H1 (cell line): Measurements from ENCODE around the gene IFT74. TPM values are rescaled to one million over a fixed set of nuclear protein-coding genes. Genes with fewer than 3 reads are reported as not detected.

Experiments used
- ATF2 ChIP-seq: IDR thresholded peaks from 2 replicates; pipeline ENCODE4 v1.6.1; 2012; ENCODE audit warnings: low read length, inconsistent platforms
- BRCA1 ChIP-seq: IDR thresholded peaks from 2 replicates; pipeline ENCODE4 v1.6.1; 2012; ENCODE audit warnings: low read depth, low read length, improper control_type of control experiment
- CBX5 ChIP-seq: fragments of 300-800, 300-1000 bp; sonication (generic); IDR thresholded peaks from 2 replicates; pipeline ENCODE4 v1.7.1; 2016; ENCODE audit warnings: antibody characterized with exemption, low read length, low read depth
- CEBPB ChIP-seq: IDR thresholded peaks from 2 replicates; pipeline ENCODE4 v1.6.1; 2012; ENCODE audit warnings: low read depth, low read length
- CHD1 ChIP-seq: IDR thresholded peaks from 2 replicates; pipeline ENCODE4 v1.6.1; 2012; ENCODE audit warnings: low read depth, low read length, improper control_type of control experiment
- CTBP2 ChIP-seq: IDR thresholded peaks from 2 replicates; pipeline ENCODE4 v1.7.0; 2011; ENCODE audit warnings: borderline replicate concordance, mild to moderate bottlenecking, moderate library complexity, mixed read lengths, low read length; ENCODE audit not compliant: insufficient read depth, insufficient read length
- EGR1 ChIP-seq: IDR thresholded peaks from 2 replicates; pipeline ENCODE4 v1.6.1; 2011; ENCODE audit warnings: low read depth, low read length, borderline replicate concordance
- EZH2 ChIP-seq: fragments of 200-600 bp; sonication (generic); IDR thresholded peaks from 2 replicates; pipeline ENCODE4 v1.7.1; 2012; ENCODE audit warnings: low read depth, mild to moderate bottlenecking, moderate library complexity, low read length, inconsistent platforms; ENCODE audit not compliant: severe bottlenecking
- HDAC2 ChIP-seq, 2 experiments: fragments of 300-600 bp in 1 of 2; sonication (generic) in 1 of 2; IDR thresholded peaks; 2 replicates each; pipeline ENCODE4 v1.6.1; 2011 to 2012; ENCODE audit warnings: low read depth in 2 of 2, low read length in 2 of 2, mild to moderate bottlenecking in 2 of 2, moderate library complexity in 2 of 2, borderline replicate concordance in 1 of 2, inconsistent platforms in 1 of 2
- HDAC6 ChIP-seq: IDR thresholded peaks from one replicate; pipeline ENCODE4 v1.7.1; 2012; ENCODE audit warnings: low read depth, mild to moderate bottlenecking, inconsistent platforms, low read length, moderate library complexity
- JUN ChIP-seq: IDR thresholded peaks from 2 replicates; pipeline ENCODE4 v1.6.1; 2011; ENCODE audit warnings: low read depth, mild to moderate bottlenecking, improper control_type of control experiment, low read length
- KDM1A ChIP-seq: fragments of 200-600, 300-600 bp; sonication (generic); IDR thresholded peaks from 2 replicates; pipeline ENCODE4 v1.7.1; 2016; ENCODE audit warnings: mild to moderate bottlenecking, low read length, borderline replicate concordance
- KDM5A ChIP-seq: fragments of 200-600 bp; IDR thresholded peaks from 2 replicates; pipeline ENCODE4 v1.7.1; 2012; ENCODE audit warnings: mild to moderate bottlenecking, low read length, inconsistent platforms, mixed read lengths
- MAFK ChIP-seq: IDR thresholded peaks from 2 replicates; pipeline ENCODE4 v1.6.1; 2012; ENCODE audit warnings: low read depth, mild to moderate bottlenecking, improper control_type of control experiment, low read length
- NANOG ChIP-seq: IDR thresholded peaks from 2 replicates; pipeline ENCODE4 v1.6.1; 2011; ENCODE audit warnings: low read length, low read depth, mild to moderate bottlenecking, inconsistent platforms; ENCODE audit not compliant: insufficient read depth, poor library complexity, severe bottlenecking
- NRF1 ChIP-seq: IDR thresholded peaks from 2 replicates; pipeline ENCODE4 v1.6.1; 2011; ENCODE audit warnings: mild to moderate bottlenecking, low read depth, low read length, improper control_type of control experiment
- POLR2A ChIP-seq, 2 experiments: IDR thresholded peaks; 1 replicate in 1 of 2; 2 replicates in 1 of 2; pipeline ENCODE4 v1.6.1; 2011; ENCODE audit warnings: low read depth in 2 of 2, low read length in 2 of 2, mild to moderate bottlenecking in 2 of 2; ENCODE audit errors: control extremely low read depth in 1 of 2
- RFX5 ChIP-seq: IDR thresholded peaks from 2 replicates; pipeline ENCODE4 v1.6.1; 2011; ENCODE audit warnings: low read depth, low read length, improper control_type of control experiment, borderline replicate concordance
- RNF2 ChIP-seq: fragments of 200-900, 300-1000 bp; sonication (generic); IDR thresholded peaks from 2 replicates; pipeline ENCODE4 v1.7.1; 2016; ENCODE audit warnings: borderline replicate concordance, low read depth, mild to moderate bottlenecking, antibody characterized with exemption, low read length; ENCODE audit not compliant: poor library complexity, severe bottlenecking; ENCODE audit errors: missing control alignments
- SP1 ChIP-seq: IDR thresholded peaks from 2 replicates; pipeline ENCODE4 v1.6.1; 2011; ENCODE audit warnings: low read depth, low read length
- SUZ12 ChIP-seq: fragments of 200-600 bp; sonication (generic); IDR thresholded peaks from 2 replicates; pipeline ENCODE4 v1.6.1; 2012; ENCODE audit warnings: mild to moderate bottlenecking, inconsistent platforms, low read length, moderate library complexity, mixed read lengths
- TAF7 ChIP-seq: optimal IDR thresholded peaks from 2 replicates; pipeline ENCODE3; 2011; ENCODE audit warnings: low read depth, mild to moderate bottlenecking, inconsistent platforms, low read length, moderate library complexity, borderline replicate concordance
- polyA plus RNA-seq, 7 experiments: library from polyadenylated mRNA; depleted of rRNA in 3 of 7; stranded (reverse) in 5 of 7; unstranded in 2 of 7; fragments of >200 nt in 5 of 7; fragments of 200-250 nt in 2 of 7; gene quantifications; 1 replicate in 5 of 7; 2 replicates in 1 of 7; 4 replicates in 1 of 7; pipeline versions ENCODE4 v1.2.1 to v1.2.3, GENCODE V29; 2011 to 2013; ENCODE audit warnings: missing spikeins in 2 of 7, mixed read lengths in 2 of 7
- total RNA-seq: library from RNA; stranded (reverse); fragmentation: NEBNext Ultra II Directional; extraction: Animal tissue kit (Norgen Biotek cat#: 25700); gene quantifications from 2 replicates; pipeline ENCODE4 v1.2.1, GENCODE V29; 2021
- TF ChIP-seq, protein P1 (sequence below): IDR thresholded peaks from 2 replicates; pipeline ENCODE4 v1.6.1; 2012; ENCODE audit warnings: inconsistent platforms

Gene IFT74
- total and polyA plus RNA-seq, 2 of the 8 experiments (the other 6 are each of a cell fraction or from before 2014, with no cell fraction given): 4.4 to 17.8 TPM

DNA sequence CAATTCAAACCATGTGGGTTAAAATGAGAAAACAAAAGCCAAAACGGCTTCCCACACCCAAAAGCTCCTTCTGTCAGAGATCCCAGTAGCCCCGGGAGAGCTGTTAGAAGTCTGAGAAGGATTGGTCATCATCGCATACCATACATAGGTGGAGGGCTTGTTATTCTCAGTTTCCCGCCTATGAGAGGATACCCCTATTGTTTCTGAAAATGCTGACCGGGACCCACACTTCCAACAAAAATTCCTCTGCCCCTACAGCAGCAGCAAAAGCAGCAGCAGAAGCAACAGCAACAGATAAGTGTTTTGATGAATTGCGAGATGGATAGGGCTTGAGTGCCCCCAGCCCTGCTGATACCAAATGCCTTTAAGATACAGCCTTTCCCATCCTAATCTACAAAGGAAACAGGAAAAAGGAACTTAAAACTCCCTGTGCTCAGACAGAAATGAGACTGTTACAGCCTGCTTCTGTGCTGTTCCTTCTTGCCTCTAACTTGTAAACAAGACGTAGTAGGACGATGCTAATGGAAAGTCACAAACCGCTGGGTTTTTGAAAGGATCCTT is 152.8 kb downstream of the IFT74 start, which contains the start of gene TEK (continued):
- no peak for TF ChIP-seq ATF2
- TF ChIP-seq POLR2A (IDR thresholded peaks at IDR 0.05; ENCODE audit: control extremely low read depth in 1 of 2, low read depth in 2 of 2, low read length in 2 of 2): peak; percentile 18 to 76
- no peak for TF ChIP-seq CBX5
- TF ChIP-seq KDM5A: no peak
- no peak for TF ChIP-seq CTBP2
- no peak for TF ChIP-seq CHD1
- no peak for TF ChIP-seq KDM1A
- no peak for TF ChIP-seq MAFK
- TF ChIP-seq NRF1: no peak
- TF ChIP-seq HDAC2 (IDR thresholded peaks at IDR 0.05; ENCODE audit: borderline replicate concordance in 1 of 2, low read depth in 2 of 2, low read length in 2 of 2): no peak
- no peak for TF ChIP-seq CEBPB
- no peak for TF ChIP-seq HDAC6
- no peak for TF ChIP-seq SP1
- no peak for TF ChIP-seq BRCA1
- no peak for TF ChIP-seq JUN
- TF ChIP-seq EZH2: no peak
- no peak for TF ChIP-seq RFX5
- TF ChIP-seq, protein P1, sequence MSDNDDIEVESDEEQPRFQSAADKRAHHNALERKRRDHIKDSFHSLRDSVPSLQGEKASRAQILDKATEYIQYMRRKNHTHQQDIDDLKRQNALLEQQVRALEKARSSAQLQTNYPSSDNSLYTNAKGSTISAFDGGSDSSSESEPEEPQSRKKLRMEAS: no peak
- no peak for TF ChIP-seq EGR1
- TF ChIP-seq SUZ12: no peak
- TF ChIP-seq RNF2: no peak
- TF ChIP-seq NANOG: no peak
- TF ChIP-seq TAF7: no peak
